Measurements from ENCODE around the gene FLYWCH2. TPM values are rescaled to one million over a fixed set of nuclear protein-coding genes. Genes with fewer than 3 reads are reported as not detected.

The FLYWCH2 gene
- total and polyA plus RNA-seq, 2 of the 13 experiments (the other 11 are each of a cell fraction or from before 2014, with no cell fraction given), result 16.9 to 19.8 TPM

GRCh38 chr16:2867987-2868789 is 14.8 kb upstream of the FLYWCH2 start (continued):
- TF ChIP-seq ZNF44 (CRISPR knock-in tag; IDR thresholded peaks at IDR 0.05) (peak; percentile 29; the same call in 1 of the 2 replicates), HNF1B (CRISPR knock-in tag; IDR thresholded peaks at IDR 0.05) (peak; percentile 95), CHD4 (IDR thresholded peaks at IDR 0.05; ENCODE audit: borderline replicate concordance, low read length) (no peak), THAP9 (CRISPR knock-in tag; IDR thresholded peaks at IDR 0.05; ENCODE audit: borderline replicate concordance) (peak; percentile 87), DNMT3B (CRISPR knock-in tag; conservative IDR thresholded peaks at IDR 0.05) (no peak), ZNF335 (CRISPR knock-in tag; IDR thresholded peaks at IDR 0.05) (peak; percentile 84), TFDP2 (CRISPR knock-in tag; IDR thresholded peaks at IDR 0.05) (peak; percentile 58), GLI4 (CRISPR knock-in tag; IDR thresholded peaks at IDR 0.05; ENCODE audit: borderline replicate concordance) (peak; percentile 54; the same call in 1 of the 2 replicates), PPARG (CRISPR knock-in tag; conservative IDR thresholded peaks at IDR 0.05) (no peak), HOMEZ (CRISPR knock-in tag; IDR thresholded peaks at IDR 0.05; ENCODE audit: low read depth) (peak; percentile 38; the same call in 1 of the 2 replicates), ZBTB46 (CRISPR knock-in tag; IDR thresholded peaks at IDR 0.05; ENCODE audit: borderline replicate concordance) (no peak), SP140L (CRISPR knock-in tag; IDR thresholded peaks at IDR 0.05; ENCODE audit: borderline replicate concordance) (0 out of 2 replicates have a peak, but pooled peaks have one; percentile 54), ZNF790 (CRISPR knock-in tag; IDR thresholded peaks at IDR 0.05; ENCODE audit: borderline replicate concordance) (0 out of 2 replicates have a peak, but pooled peaks have one; percentile 49), MTF2 (CRISPR knock-in tag; IDR thresholded peaks at IDR 0.05; ENCODE audit: borderline replicate concordance) (no peak), IKZF4 (CRISPR knock-in tag; IDR thresholded peaks at IDR 0.05; ENCODE audit: borderline replicate concordance, low read depth, not compliant biosample characterization) (peak; percentile 58), POLR2AphosphoS5 (IDR thresholded peaks at IDR 0.05; ENCODE audit: low read depth, low read length) (peak; percentile 81), ZBTB2 (CRISPR knock-in tag; IDR thresholded peaks at IDR 0.05; ENCODE audit: low read depth) (peak; percentile 63)

All from HepG2 (cell line).